Astrocyte (in vitro differentiated cells and primary cell): ENCODE data around the gene CPT1A. TPM values are rescaled to one million over a fixed set of nuclear protein-coding genes. Genes with fewer than 3 reads are reported as not detected.

Experiments
- DNase-seq: peaks from one replicate; pipeline ENCODE4 v3.0.0-alpha.2; 2010; ENCODE audit warnings: low read depth
- FAIRE-seq: peaks from 2 replicates; lab custom pipeline; 2011; peaks lifted over from hg19 to GRCh38; lab: Jason Lieb, UNC
- H2AFZ ChIP-seq: 2 replicates; pipeline ENCODE4 v1.6.0; 2012; ENCODE audit warnings: low read depth, low read length, inconsistent platforms
- H3K27ac ChIP-seq: 2 replicates; pipeline ENCODE4 v1.5.1; 2011; ENCODE audit warnings: low read depth, low read length, inconsistent platforms
- H3K27me3 ChIP-seq: 2 replicates; pipeline ENCODE4 v1.6.0; 2011; ENCODE audit warnings: low read length, inconsistent platforms; ENCODE audit not compliant: insufficient read depth
- H3K36me3 ChIP-seq: 2 replicates; pipeline ENCODE4 v1.5.1; 2011; ENCODE audit warnings: low read length, inconsistent platforms; ENCODE audit not compliant: insufficient read depth
- H3K4me1 ChIP-seq: 2 replicates; pipeline ENCODE4 v1.5.1; 2011; ENCODE audit warnings: low read length, inconsistent platforms; ENCODE audit not compliant: insufficient read depth
- H3K4me2 ChIP-seq: 2 replicates; pipeline ENCODE4 v1.6.0; 2012; ENCODE audit warnings: low read length, inconsistent platforms
- H3K4me3 ChIP-seq: 2 replicates; pipeline ENCODE4 v1.5.1; 2011; ENCODE audit warnings: low read depth, mild to moderate bottlenecking, low read length, inconsistent platforms; ENCODE audit not compliant: insufficient read depth
- H3K79me2 ChIP-seq: 2 replicates; pipeline ENCODE4 v1.6.0; 2012; ENCODE audit warnings: mild to moderate bottlenecking, low read length, inconsistent platforms; ENCODE audit not compliant: insufficient read depth
- H3K9ac ChIP-seq: 2 replicates; pipeline ENCODE4 v1.6.0; 2012; ENCODE audit warnings: mild to moderate bottlenecking, low read length, inconsistent platforms
- H3K9me3 ChIP-seq: 2 replicates; pipeline ENCODE4 v1.5.1; 2012; ENCODE audit warnings: low read depth, mild to moderate bottlenecking, low read length, inconsistent platforms; ENCODE audit not compliant: insufficient read depth
- H4K20me1 ChIP-seq: 2 replicates; pipeline ENCODE4 v1.6.0; 2012; ENCODE audit warnings: low read length, inconsistent platforms; ENCODE audit not compliant: insufficient read depth
- H3K27ac Mint-ChIP-seq: one replicate; pipeline ENCODE4 v1.8.0; 2021; ENCODE audit warnings: mild to moderate bottlenecking, mixed read lengths; ENCODE audit not compliant: unreplicated experiment
- H3K27me3 Mint-ChIP-seq: one replicate; pipeline ENCODE4 v1.8.0; 2021; ENCODE audit warnings: low read depth, mixed read lengths; ENCODE audit not compliant: unreplicated experiment
- H3K36me3 Mint-ChIP-seq: one replicate; pipeline ENCODE4 v1.8.0; 2021; ENCODE audit warnings: low read depth, mixed read lengths; ENCODE audit not compliant: unreplicated experiment
- H3K4me1 Mint-ChIP-seq: one replicate; pipeline ENCODE4 v1.8.0; 2021; ENCODE audit warnings: low read depth, mixed read lengths; ENCODE audit not compliant: unreplicated experiment
- H3K4me3 Mint-ChIP-seq: one replicate; pipeline ENCODE4 v1.8.0; 2021; ENCODE audit warnings: mild to moderate bottlenecking, moderate library complexity, mixed read lengths; ENCODE audit not compliant: unreplicated experiment
- H3K9me3 Mint-ChIP-seq: one replicate; pipeline ENCODE4 v1.8.0; 2021; ENCODE audit warnings: mild to moderate bottlenecking, mixed read lengths; ENCODE audit not compliant: unreplicated experiment
- EZH2 ChIP-seq: IDR thresholded peaks from 2 replicates; pipeline ENCODE4 v1.6.1; 2012; ENCODE audit warnings: mild to moderate bottlenecking, low read length, inconsistent platforms; ENCODE audit not compliant: insufficient read depth
- total RNA-seq: library from RNA; stranded (reverse); gene quantifications from 2 replicates; pipeline ENCODE4 v1.2.1, GENCODE V29; 2021
- TF ChIP-seq, protein P1 (sequence below): IDR thresholded peaks from 2 replicates; pipeline ENCODE4 v1.5.1; 2011; ENCODE audit warnings: low read depth, mild to moderate bottlenecking, inconsistent platforms, low read length, moderate library complexity; ENCODE audit not compliant: insufficient read depth

CPT1A gene
- total RNA-seq, 1 donor from 2014 or later: 2.3 TPM

DNA sequence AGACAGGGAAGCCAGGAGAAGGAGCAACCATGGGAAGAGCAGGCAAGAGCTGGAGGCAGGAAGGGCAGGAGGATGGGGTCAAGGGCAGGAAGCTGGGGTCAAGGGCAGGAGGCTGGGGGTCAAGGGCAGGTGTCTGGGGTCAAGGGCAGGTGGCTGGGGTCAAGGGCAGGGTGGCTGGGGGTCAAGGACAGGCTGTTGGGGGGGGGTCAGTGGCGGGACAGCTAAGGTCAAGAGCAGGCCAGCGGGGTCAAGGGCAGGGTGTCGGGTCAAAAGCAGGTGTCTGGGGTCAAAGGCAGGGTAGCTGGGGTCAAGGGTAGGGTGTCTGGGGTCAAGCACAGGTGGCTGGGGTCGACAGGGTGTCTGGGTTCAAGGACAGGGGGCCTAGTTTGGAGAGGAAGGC is 24.2 kb downstream of the CPT1A start:
- Mint-ChIP-seq H3K27me3 (peaks cover 20% of the 10 kb centered on the region), H3K4me3 (no peak overlapping the region), H3K27ac (no peak overlapping the region), H3K36me3 (peaks cover 3% of the 10 kb centered on the region), H3K9me3 (no peaks in the 10 kb centered on the region), H3K4me1 (no peaks in the 10 kb centered on the region)
- H3K9ac ChIP-seq: no peak overlapping the region
- H3K4me1 ChIP-seq: no peaks in the 10 kb centered on the region
- H3K79me2 ChIP-seq: no peaks in the 10 kb centered on the region
- FAIRE-seq: no peak
- H3K9me3 ChIP-seq: no peaks in the 10 kb centered on the region
- H3K27ac ChIP-seq: no peak overlapping the region
- no peak overlapping the region for H3K4me3 ChIP-seq
- no peaks in the 10 kb centered on the region for H3K27me3 ChIP-seq
- no peaks in the 10 kb centered on the region for H4K20me1 ChIP-seq
- no peak for DNase-seq
- H3K4me2 ChIP-seq: no peak overlapping the region
- no peak for TF ChIP-seq EZH2
- TF ChIP-seq, protein P1, sequence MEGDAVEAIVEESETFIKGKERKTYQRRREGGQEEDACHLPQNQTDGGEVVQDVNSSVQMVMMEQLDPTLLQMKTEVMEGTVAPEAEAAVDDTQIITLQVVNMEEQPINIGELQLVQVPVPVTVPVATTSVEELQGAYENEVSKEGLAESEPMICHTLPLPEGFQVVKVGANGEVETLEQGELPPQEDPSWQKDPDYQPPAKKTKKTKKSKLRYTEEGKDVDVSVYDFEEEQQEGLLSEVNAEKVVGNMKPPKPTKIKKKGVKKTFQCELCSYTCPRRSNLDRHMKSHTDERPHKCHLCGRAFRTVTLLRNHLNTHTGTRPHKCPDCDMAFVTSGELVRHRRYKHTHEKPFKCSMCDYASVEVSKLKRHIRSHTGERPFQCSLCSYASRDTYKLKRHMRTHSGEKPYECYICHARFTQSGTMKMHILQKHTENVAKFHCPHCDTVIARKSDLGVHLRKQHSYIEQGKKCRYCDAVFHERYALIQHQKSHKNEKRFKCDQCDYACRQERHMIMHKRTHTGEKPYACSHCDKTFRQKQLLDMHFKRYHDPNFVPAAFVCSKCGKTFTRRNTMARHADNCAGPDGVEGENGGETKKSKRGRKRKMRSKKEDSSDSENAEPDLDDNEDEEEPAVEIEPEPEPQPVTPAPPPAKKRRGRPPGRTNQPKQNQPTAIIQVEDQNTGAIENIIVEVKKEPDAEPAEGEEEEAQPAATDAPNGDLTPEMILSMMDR: no peak
- no peak overlapping the region for H2AFZ ChIP-seq
- H3K36me3 ChIP-seq: no peaks in the 10 kb centered on the region

DNA sequence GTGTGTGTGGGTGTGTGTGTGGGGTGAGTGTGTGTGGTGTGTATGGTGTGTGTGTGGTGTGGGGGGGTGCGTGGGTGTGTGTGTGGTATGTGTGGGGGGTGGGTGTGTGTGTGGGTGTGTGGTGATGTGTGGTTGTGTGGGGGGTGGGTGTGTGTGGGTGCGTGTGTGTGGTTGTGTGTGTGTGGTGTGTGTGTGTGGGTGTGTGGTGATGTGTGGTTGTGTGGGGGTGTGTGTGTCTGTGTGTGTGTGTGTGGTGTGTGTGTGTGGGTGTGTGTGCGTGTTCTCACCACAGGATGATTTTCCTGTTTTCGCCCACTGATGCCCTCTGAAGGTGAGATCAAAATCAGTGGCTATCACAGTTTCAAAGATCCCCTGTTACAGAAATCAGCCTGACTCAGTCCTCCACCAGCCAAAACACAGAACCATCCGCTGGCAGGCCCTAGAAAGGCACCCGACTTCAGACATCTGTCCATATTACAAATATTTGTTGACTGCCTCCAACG is 24.7 kb downstream of the CPT1A start:
- no peak overlapping the region for H3K4me3 Mint-ChIP-seq
- no peak for FAIRE-seq
- Histone ChIP-seq H3K79me2 (no peaks in the 10 kb centered on the region), H2AFZ (no peak overlapping the region), H3K4me3 (no peak overlapping the region), H3K4me2 (no peak overlapping the region), H3K9ac (no peak overlapping the region), H3K27me3 (no peaks in the 10 kb centered on the region), H3K36me3 (no peaks in the 10 kb centered on the region), H3K9me3 (no peaks in the 10 kb centered on the region), H3K4me1 (no peaks in the 10 kb centered on the region), H4K20me1 (no peaks in the 10 kb centered on the region), H3K27ac (no peak overlapping the region)
- TF ChIP-seq EZH2: no peak
- TF ChIP-seq, protein P1: no peak
- H3K27ac Mint-ChIP-seq: no peak overlapping the region
- DNase-seq: no peak
- H3K9me3 Mint-ChIP-seq: no peaks in the 10 kb centered on the region
- H3K36me3 Mint-ChIP-seq: peaks cover 3% of the 10 kb centered on the region
- H3K27me3 Mint-ChIP-seq: peaks cover 25% of the 10 kb centered on the region
- no peaks in the 10 kb centered on the region for H3K4me1 Mint-ChIP-seq

DNA sequence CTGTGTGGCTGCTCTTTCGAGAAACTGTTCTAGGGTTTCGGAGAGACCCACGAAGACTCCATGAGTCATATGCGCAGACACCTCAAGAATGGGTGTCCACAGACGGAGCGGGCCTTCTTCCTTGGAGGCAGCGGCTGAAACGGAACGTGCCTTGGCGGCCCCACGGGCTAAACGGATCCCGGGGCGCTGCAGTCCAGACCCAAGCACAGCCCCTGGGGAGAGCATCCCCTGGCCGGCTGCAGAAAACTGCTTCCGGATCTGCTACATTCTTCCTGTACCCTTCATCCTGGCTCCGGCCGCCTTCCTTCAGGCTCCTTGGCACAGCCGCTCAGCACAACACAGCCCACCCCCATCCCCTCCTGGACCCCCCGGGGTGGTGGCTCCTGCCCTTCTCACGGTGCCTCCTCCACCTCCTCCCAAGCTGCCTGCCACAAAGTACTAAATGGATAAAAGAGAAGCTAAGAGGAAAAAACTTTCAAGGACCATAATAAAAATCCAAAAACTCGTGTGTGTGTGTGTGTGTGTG is 25.4 kb downstream of the CPT1A start:
- Histone ChIP-seq H3K36me3 (no peaks in the 10 kb centered on the region), H3K9me3 (no peaks in the 10 kb centered on the region), H2AFZ (no peak overlapping the region), H3K4me1 (no peaks in the 10 kb centered on the region), H3K27me3 (no peaks in the 10 kb centered on the region), H3K27ac (no peak overlapping the region), H4K20me1 (no peaks in the 10 kb centered on the region), H3K4me3 (no peak overlapping the region), H3K79me2 (no peaks in the 10 kb centered on the region), H3K4me2 (no peak overlapping the region), H3K9ac (no peak overlapping the region)
- H3K4me3 Mint-ChIP-seq: no peak overlapping the region
- DNase-seq: no peak
- peaks cover 3% of the 10 kb centered on the region for H3K36me3 Mint-ChIP-seq
- peak overlapping the region; percentile 36 for H3K27ac Mint-ChIP-seq
- FAIRE-seq: no peak
- H3K9me3 Mint-ChIP-seq: no peaks in the 10 kb centered on the region
- TF ChIP-seq, protein P1: no peak
- no peak for TF ChIP-seq EZH2
- no peaks in the 10 kb centered on the region for H3K4me1 Mint-ChIP-seq
- H3K27me3 Mint-ChIP-seq: peaks cover 31% of the 10 kb centered on the region
